IMR-90 (cell line): Measurements from ENCODE around the gene ZNF775.

Experiments
- CEBPB ChIP-seq: IDR thresholded peaks from 2 replicates; pipeline ENCODE4 v1.6.1; 2012; ENCODE audit warnings: low read depth, low read length, improper control_type of control experiment
- CHD1 ChIP-seq: IDR thresholded peaks from 2 replicates; pipeline ENCODE4 v1.6.1; 2012; ENCODE audit warnings: low read depth, low read length, improper control_type of control experiment
- ELK1 ChIP-seq: fragments of 150-350 bp; IDR thresholded peaks from 2 replicates; pipeline ENCODE4 v1.6.1; 2016; ENCODE audit warnings: low read depth, mild to moderate bottlenecking, low read length, moderate library complexity, borderline replicate concordance
- MAFK ChIP-seq: IDR thresholded peaks from 2 replicates; pipeline ENCODE4 v1.6.1; 2012; ENCODE audit warnings: low read depth, low read length, improper control_type of control experiment
- MAZ ChIP-seq: IDR thresholded peaks from 2 replicates; pipeline ENCODE4 v1.6.1; 2012; ENCODE audit warnings: low read depth, mild to moderate bottlenecking, low read length, improper control_type of control experiment, moderate library complexity, borderline replicate concordance
- MXI1 ChIP-seq: IDR thresholded peaks from 2 replicates; pipeline ENCODE4 v1.6.1; 2012; ENCODE audit warnings: low read depth, mild to moderate bottlenecking, low read length, moderate library complexity, borderline replicate concordance
- NFE2L2 ChIP-seq: fragments of 150-350 bp; IDR thresholded peaks from 2 replicates; pipeline ENCODE4 v1.6.1; 2016; ENCODE audit warnings: low read depth, mild to moderate bottlenecking, low read length
- POLR2A ChIP-seq: IDR thresholded peaks from 2 replicates; pipeline ENCODE4 v1.6.1; 2012; ENCODE audit warnings: mild to moderate bottlenecking, low read depth, low read length
- RAD21 ChIP-seq: IDR thresholded peaks from 2 replicates; pipeline ENCODE4 v1.6.1; 2012; ENCODE audit warnings: low read length, improper control_type of control experiment
- RCOR1 ChIP-seq: IDR thresholded peaks from 2 replicates; pipeline ENCODE4 v1.6.1; 2012; ENCODE audit warnings: mild to moderate bottlenecking, low read length, improper control_type of control experiment; ENCODE audit not compliant: insufficient replicate concordance
- RFX5 ChIP-seq: IDR thresholded peaks from 2 replicates; pipeline ENCODE4 v1.8.0; 2012; ENCODE audit warnings: low read depth, mild to moderate bottlenecking, low read length, moderate library complexity
- SMC3 ChIP-seq: fragments of 150-350 bp; IDR thresholded peaks from 2 replicates; pipeline ENCODE4 v1.6.1; 2016; ENCODE audit warnings: low read depth, mild to moderate bottlenecking, antibody characterized with exemption, low read length, moderate library complexity
- TF ChIP-seq, protein P1 (sequence below): conservative IDR thresholded peaks from 2 replicates; pipeline ENCODE4 v1.5.1; 2012; ENCODE audit warnings: mild to moderate bottlenecking, low read depth, low read length, improper control_type of control experiment
- TF ChIP-seq, protein P2 (sequence below): fragments of 150-350 bp; IDR thresholded peaks from 2 replicates; pipeline ENCODE4 v1.6.1; 2017; ENCODE audit warnings: mild to moderate bottlenecking, antibody characterized with exemption, low read length, low read depth

DNA sequence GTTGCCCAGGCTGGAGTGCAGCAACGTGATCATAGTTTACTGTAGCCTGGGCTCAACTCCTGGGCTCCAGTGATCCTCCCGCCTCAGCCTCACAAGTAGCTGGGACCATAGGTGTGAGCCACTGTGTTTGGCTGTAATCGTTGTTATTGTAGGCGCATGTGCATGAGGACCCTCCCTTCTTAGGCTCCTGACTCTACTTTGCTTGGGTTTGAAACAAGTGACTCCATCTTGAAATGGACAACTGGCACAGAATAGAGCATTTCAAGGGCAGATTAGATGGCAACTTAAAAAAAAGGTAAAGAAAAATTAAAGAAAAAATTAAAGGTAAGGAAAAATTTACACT is 55.9 kb downstream of the ZNF775 start:
- TF ChIP-seq, protein P1, sequence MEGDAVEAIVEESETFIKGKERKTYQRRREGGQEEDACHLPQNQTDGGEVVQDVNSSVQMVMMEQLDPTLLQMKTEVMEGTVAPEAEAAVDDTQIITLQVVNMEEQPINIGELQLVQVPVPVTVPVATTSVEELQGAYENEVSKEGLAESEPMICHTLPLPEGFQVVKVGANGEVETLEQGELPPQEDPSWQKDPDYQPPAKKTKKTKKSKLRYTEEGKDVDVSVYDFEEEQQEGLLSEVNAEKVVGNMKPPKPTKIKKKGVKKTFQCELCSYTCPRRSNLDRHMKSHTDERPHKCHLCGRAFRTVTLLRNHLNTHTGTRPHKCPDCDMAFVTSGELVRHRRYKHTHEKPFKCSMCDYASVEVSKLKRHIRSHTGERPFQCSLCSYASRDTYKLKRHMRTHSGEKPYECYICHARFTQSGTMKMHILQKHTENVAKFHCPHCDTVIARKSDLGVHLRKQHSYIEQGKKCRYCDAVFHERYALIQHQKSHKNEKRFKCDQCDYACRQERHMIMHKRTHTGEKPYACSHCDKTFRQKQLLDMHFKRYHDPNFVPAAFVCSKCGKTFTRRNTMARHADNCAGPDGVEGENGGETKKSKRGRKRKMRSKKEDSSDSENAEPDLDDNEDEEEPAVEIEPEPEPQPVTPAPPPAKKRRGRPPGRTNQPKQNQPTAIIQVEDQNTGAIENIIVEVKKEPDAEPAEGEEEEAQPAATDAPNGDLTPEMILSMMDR = no peak
- no peak for TF ChIP-seq SMC3
- TF ChIP-seq ELK1 = no peak
- TF ChIP-seq RCOR1 = no peak
- TF ChIP-seq RAD21 = no peak
- TF ChIP-seq, protein P2, sequence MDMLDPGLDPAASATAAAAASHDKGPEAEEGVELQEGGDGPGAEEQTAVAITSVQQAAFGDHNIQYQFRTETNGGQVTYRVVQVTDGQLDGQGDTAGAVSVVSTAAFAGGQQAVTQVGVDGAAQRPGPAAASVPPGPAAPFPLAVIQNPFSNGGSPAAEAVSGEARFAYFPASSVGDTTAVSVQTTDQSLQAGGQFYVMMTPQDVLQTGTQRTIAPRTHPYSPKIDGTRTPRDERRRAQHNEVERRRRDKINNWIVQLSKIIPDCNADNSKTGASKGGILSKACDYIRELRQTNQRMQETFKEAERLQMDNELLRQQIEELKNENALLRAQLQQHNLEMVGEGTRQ = no peak
- no peak for TF ChIP-seq POLR2A
- no peak for TF ChIP-seq CHD1
- TF ChIP-seq MAZ = no peak
- TF ChIP-seq CEBPB = no peak
- no peak for TF ChIP-seq MAFK
- no peak for TF ChIP-seq NFE2L2
- no peak for TF ChIP-seq RFX5
- TF ChIP-seq MXI1 = no peak
